ENCODE measurements around the gene TPBGL.
A peak's percentile ranks its signal among the peaks of the same experiment; 100 is the strongest.

TPBGL gene

DNA sequence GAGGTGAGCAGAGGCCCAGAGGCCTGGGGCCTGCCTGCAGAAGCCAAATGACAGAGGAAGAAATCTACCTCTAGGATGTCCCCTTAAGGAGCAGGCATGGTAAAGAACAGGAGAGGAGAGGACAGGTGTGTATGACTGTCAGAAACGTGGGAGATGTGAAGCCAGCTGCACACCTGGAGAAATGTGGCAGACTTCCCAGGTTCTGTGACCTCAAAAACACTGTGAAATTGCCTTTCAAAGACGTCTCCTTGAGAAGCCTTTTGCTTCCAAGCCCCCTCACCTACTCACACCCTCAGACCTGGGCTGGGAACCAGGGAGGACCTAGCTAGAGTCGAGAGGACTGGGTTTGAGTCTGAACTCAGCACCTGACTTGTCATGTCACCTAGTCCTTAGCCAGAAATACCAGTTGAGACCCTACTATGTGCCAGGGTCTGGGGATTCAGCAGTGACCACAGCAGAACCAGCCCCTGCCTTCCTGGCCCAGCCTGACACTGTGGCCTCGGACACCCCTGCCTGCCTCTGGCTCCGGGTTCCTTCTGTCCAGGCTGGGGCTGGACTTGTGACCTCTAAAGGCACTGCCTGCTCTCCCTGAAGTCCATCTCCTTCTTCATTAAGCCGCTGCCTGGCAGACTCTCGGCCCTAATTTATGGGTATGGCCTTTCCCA, 5.6 kb downstream of the TPBGL start:
- no peak for DNase-seq (ENCODE audit: low spot score)

DNA sequence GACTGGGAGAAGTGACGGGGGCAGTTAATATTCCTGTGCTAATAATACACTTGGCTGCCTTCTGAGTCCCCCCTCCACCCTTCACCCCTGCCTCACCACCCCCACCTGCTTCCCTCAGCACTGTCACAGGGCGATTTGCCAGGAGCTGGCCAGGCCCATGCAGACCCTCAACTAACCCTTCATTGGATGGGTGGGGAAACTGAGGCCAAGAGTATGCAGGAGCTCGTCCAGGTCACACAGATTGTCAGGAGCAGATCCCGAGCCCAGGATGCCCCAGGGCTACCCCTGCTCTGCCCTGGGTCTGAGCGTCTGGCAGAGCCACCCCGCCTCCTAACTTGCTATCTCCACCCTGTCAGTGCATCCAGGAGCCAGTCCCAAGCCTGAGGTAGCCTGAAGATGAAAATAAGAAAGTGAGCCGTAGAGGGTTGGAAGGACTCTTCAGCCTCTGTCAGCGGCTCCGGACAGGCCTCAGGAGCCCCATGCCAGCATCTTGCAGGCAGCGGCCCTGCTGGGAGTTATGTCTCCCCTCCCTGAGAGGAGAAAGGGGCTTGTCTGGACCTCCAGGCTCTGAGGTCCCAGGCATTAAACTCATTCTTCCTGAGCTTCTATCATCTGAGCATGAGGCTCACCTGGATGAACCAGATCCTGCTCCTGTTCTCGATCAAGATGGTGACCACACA, 6.2 kb downstream of the TPBGL start:
- no peak for DNase-seq (ENCODE audit: low spot score)

DNA sequence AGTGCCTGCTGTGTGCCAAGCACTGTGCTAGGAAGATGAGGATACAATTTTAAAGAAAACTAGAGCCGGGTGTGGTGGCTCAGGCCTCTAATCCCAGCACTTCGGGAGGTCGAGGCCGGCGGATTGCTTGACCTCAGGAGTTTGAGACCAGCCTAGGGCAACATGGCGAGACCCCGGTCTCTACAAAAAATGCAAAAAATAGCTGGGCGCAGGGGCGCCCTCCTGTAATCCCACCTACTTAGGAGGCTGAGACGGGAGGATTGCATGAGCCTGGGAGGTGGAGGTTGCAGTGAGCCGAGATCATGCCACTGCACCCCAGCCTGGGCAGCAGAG, 8.3 kb downstream of the TPBGL start:
- no peak for DNase-seq (ENCODE audit: low spot score)

DNA sequence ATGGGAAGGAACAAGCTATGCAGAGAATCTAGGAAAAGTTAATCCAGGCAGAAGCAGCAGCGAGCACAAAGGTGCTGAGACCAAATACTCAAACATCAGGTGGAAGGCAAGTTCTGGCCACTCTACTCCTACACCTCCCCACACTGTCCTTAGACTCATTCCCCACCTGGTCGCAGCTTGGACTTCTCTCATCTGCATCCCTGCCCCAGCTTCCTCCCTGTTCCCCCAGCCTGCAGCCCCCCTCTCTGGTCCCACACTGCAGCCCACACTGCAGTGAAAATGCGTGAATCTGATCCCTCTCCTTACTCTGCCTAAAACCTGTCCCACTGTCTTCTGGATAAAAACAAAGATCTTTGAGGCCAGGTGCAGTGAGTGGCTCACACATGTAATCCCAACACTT, 9.1 kb downstream of the TPBGL start:
- no peak for DNase-seq (ENCODE audit: low spot score)

DNA sequence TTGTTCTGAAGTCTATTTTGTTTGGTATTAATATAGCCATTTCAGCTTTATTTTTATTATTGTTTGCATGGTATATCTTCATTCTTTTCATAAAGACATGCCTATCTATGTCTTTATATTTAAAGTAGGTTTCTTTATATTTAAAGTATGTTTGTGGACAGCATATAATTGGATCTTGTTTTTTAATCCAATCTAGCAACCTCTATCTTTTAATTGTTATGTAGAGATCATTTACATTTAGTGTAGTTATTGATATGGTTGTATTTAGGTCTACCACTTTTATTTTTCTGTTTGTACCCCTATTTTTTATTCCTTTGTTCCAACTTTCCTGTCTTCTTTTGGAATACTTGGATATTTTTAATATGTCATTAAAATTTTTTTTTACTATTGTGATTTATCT, 13.8 kb downstream of the TPBGL start:
- no peak for DNase-seq (ENCODE audit: low spot score)

DNA sequence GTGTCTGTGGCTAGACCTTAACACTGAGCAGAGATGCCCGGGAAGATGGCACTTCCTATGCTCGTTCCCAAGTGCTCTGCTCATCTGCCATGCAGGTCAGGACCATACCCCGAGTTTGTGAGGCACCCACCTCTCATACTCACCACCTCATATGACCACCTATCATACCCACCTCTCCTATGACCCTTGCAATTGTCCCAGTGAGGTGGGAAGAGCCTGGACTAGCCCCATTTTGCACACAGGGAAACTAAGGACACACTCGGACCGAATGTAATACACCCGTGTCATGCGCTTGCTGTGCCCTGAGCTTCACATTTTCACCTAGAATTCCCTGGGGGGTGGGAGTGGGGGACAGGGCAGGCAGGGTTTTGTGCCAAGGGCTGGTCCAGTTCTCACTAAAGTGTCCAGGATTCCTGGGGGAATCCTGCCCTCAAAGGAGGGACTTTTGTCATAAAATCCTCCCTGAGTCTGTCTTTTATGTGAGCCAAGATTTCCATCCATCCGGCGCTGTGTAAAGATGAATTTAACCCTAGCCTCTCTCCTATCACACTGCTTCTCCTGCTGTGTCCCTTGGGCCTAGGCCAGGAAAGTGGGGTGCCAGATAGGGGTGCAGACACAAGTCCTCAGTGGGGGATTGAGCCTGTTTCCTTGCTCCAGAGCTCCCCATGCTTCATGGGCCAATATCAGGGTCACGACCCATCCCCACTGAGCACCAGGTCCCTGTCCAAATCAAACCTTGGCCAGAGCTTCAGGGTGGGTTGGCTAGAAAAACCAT, 20.0 kb downstream of the TPBGL start:
- no peak for DNase-seq (ENCODE audit: low spot score)

DNA sequence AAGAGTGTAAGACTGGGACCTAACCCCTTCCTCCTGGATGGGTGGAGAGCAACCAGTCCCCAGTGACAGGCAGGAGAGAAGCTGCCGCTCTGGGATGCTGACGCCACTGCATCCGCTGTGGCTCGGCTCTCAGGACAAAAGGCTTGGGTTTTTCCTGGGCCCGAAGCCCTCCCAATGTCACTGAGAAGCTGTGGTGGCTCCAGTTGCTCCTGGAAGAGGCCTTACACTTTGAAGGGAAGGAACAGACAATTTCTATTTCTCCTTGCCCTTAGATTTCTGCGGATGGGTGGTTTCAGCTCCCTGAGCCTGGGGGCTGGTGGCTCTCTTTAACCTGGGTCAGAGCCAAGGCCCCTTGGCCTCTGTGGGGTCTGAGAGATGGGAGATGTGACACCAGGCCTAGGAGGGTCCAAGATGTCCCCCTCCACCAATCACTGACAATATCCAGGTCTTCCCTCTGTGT, 21.4 kb downstream of the TPBGL start:
- DNase-seq (ENCODE audit: low spot score), result no peak

DNA sequence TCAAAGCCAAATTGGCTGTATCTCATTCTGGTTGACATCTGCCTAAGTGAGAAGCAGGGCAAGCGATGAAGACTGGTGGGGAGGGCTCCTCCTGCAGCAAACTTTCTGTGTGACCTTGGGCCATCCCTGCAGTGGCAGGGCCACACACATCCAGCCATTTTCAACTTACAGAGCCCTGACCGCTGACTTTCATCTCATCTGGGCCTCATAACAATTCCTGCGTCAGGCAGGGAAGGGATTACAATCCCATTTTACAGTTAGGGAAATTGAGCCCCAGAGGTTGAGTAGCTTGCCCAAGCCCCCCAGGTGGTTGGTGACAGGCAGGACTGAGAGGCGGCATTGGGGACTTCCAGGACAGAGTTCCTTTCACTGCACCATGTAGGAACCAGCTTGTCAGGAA, 21.9 kb downstream of the TPBGL start:
- DNase-seq (ENCODE audit: low spot score), result no peak

DNA sequence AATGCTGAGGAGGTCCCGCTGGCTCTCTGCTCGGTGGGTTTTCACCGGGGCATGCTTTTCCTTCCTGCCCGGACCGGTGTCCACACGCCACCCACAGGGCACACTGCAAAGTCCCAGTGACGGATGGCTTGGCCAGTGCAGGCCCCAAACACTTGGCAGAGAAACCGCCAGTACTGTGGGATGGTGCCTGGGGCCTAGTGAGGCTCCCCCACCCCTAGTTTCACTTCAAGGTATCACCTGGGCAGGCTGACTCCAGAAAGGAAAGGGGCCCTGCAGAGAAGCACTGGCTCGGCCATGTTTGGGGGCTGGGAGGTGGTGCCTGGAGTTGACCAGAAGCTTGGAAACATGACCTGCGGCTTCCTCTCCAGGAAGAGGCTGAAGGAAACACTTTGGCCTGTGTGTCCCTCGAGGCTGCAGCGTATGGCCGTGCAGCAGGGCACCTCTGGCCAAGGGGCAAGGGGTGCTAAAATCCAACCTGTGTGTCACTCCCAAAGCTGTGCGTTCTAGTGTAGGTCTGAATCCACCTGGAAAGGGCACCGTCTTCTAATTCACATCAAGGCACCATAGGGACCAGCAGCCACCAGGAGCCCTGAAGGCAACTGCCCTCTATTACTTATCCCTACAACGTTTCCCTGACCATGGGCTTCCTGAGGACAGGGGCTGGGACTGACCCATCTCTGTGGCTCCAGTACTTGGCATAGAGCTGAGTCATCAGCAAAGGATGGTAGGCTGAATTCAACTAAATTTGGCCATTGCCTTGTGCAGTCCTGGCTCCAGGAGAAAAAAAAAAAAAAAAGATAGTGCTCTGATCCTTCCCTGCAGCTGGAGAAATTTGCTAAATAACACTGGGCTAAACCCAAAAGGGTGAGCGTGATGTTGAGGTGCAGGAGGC, 22.6 kb downstream of the TPBGL start:
- DNase-seq (ENCODE audit: low spot score), result no peak

DNA sequence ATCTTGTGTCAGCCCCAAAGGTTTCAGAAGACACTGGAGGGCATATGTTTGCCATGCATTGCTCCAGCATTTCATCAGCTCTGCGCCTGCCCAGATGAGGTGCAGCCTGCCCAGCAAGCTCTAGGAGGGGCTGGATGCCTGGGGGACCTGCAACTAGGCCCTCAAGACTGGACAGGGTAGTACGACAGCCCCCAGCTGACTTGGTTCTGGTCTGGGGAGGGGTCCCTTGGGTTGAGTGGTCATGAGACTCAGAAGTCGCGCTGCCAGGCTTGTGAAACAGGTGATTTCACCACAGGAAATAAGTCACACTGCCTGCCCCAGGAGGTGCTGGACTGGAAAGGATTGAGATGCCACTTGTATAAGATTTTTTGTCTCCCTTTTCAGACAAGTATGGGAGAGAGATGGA, 23.4 kb downstream of the TPBGL start:
- DNase-seq (ENCODE audit: low spot score), result peak; percentile 16

DNA sequence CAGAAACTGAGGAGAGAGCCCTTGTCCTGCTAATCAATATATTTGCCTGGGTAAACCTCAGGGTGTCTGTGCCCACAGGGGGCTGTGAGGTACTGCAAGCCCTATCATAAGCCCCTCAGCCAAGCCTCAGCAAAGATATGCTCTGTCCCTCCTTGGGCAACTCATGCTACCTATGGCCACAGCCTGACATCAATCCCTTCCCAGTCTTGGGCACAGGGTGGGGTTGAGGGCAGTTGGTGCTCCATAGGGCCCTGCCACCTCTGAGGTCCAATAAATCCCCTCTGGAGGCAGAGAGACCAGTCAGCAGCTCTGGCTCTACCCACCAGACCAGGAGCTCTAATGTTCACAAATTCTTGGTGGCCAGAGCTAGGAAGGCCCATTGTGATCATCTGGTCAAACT, 23.8 kb downstream of the TPBGL start:
- no peak for DNase-seq (ENCODE audit: low spot score)

DNA sequence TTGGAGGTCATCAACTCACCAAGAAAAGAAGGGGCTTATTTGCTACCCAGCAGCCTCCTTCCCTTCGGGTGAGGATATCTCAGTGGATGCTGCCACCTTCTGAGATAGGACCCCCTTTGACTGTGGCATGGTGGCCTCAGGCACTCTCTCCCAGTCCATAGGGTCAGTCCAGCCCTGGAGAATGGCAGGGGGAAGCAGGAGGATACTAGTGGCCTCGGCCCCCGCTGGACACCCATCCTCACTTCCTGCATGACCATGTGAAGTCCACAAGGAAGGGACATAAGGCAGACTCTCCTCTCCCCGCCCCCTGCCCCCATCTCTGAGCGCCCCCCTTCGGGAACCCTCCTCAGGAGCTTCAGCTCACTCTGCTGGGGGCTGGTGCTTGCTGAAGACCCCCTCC, 24.4 kb downstream of the TPBGL start:
- DNase-seq (ENCODE audit: low spot score), result no peak

DNA sequence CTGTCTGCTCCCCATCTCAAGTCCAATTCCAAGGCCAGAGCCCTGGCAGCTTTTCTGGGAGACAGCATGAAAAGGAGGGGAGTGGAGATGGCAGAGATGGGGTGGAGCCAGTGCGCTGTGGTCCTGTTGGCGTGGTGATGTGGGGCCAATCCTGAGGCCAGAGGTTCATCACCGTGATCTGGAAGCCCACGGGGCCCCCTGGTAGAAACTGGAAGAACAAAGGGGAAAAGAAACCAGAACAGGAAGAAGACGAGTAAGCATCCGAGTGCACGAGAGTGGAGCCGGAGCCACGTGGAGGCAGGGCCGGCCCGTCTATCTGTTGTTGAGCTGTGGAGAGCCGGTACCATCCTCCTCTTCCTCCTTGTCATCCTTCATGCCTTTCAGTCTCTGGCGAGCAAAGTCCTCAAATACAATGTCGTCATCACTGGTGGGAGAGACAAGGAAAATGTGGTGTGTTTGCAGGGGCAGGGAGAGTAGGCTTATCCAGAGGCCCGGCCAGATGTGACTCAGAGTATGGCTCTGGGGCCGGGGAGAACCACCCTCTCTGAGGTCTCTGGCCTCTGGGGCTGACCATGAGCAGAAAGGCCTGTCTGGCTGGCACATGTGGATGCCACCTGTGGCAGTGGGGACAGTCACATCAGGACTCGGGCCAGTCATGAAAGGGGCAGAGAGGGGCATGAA, 25.4 kb downstream of the TPBGL start:
- no peak for DNase-seq (ENCODE audit: low spot score)

DNA sequence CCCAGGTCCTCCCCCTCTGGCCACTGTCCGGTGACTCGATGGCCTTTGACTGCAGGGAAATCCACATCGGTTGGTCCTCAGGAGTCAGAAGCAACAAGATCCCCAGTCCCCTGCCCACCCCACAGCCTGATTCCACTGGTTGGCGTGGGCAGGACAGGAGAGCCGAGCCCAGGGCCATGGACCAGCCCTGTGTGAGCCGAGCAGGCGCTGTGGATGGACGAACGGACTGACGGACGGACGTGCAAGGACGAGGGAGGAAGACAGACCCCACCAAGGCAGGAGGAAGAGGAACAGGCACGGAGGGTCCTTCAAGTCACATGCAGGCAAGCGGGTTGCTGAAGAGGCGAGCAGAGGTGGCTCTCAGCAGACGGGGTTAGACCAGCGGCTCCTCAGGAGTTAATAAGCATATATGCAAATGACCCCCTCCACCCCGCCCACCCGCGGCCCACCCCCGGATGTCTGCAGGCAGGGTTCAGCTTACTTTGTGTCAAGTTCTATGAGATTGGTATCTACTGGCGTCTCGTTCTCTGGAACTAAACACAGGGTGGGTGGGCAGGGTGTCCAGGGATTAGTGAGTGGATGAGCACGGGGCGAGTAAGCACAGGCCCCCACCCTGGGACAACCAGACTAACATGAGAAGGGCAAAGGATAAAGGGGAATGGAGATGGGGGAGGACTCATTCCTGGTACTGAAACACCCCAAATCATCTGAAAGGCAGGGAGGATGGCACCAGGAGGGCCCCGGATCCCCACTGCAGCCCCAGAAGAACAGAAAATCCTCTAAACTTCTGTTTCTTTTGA, 26.8 kb downstream of the TPBGL start:
- DNase-seq (ENCODE audit: low spot score), result no peak

DNA sequence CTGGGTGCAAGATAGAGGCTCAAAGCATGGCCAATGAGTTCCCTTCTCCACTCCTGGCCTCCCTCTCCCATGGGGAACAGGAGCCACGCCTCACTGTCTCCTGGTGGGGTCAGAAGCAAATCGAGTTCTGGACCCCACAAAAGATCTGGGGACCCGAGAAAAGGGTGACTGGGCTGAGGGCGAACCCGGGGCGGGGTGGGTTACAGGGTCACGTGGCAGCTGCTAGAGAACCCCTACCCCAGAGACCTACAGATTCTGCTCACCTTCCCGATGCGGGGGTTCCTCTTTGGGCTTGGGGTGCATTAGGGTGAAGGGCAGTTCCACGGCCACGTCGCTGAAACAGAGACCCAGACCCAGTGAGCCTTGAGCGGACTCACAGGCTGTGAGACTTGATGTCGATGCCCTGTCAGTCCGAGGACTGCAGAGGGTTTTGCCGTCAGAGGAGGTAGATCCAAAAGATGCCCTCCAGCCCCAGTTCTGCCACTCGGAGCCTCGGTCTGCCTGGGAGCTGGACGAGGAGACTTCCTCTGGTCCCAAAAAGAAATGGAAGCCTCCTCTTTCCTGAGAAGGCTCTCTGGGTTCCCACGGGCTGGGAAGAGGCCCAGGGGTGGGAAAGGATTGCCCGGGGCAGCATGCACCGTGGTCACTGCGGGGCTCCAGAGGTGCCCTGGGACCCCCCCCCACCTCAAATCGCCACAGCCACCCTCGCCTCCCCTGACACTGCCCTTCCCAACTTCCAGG, 28.2 kb downstream of the TPBGL start:
- no peak for DNase-seq (ENCODE audit: low spot score)

DNA sequence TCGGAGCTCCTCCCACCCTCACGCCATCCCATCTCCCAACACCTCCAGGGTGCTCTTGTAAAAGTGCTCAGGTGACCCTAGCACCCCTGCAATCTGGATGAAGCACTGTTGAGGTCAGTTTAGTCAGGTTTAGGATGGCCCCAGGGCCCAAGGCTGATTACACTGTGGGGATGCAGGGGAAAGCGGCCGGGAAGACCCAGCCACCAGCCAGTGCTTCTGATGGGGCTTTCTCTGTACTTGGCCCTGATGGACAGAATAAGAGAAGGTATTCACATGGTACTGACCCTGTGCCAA, 28.7 kb downstream of the TPBGL start:
- no peak for DNase-seq (ENCODE audit: low spot score)

DNA sequence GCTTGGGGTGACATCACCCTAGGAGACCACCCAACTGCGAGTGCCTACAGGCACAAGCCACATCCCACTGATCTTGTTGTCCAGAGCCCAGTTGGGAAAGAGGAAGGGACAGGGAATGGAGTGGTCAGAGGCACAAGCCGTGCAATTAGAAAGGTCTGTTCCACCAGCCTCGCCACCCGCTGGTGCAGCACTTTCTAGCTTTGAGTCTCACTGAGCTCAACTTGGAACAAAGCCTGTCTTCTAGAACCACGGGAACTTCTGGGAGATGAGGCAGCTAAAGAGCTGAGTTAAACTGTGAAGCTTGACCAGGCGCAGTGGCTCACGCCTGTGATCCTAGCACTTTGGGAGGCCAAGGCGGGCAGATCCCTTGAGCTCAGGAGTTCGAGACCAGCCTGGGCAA, 29.3 kb downstream of the TPBGL start:
- DNase-seq (ENCODE audit: low spot score), result no peak

DNA sequence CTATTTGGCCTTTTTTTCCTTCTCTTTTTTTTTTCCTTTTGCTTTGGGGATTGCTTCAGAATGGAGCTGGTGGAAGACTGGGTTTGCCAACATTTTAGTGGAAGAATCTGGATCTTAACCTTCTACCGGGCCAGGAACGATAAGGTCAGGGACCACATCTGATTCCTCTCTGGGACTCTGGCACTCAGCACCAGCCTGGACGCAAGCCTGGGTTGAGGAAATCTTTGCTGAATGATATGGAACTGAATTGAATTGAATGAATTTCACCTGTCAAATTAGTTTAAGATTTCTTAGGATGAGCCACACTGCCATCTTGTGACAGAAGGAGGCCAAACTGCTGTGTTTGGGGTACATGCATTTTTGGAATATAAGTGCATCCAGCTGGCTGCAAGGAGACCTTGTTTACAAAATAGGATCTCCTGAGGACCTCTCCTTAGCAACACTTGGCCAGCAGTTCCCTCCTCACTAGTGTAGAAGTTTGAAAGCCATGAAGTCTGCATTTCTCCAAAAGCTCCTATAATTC, 30.4 kb downstream of the TPBGL start:
- DNase-seq (ENCODE audit: low spot score), result peak; percentile 40

DNA sequence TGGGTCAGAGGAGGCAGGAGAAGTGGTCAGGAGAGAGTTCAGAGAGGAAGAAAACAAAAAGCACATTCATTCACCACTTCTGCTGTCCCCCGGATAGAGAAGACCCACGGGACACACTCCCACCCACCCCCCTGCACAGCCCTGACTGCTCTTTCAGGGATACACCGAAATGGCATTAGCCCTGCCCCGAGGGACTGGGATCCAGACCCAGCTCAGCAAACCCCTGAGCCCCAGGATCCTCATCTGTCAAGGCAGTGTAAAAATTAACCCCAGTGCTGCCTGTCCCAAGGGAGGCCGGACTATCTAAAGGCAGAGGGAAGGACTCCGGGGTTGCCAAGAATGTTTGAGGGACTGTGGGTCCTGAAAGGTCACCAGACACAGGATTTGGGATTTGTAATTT, 31.2 kb downstream of the TPBGL start:
- no peak for DNase-seq (ENCODE audit: low spot score)

DNA sequence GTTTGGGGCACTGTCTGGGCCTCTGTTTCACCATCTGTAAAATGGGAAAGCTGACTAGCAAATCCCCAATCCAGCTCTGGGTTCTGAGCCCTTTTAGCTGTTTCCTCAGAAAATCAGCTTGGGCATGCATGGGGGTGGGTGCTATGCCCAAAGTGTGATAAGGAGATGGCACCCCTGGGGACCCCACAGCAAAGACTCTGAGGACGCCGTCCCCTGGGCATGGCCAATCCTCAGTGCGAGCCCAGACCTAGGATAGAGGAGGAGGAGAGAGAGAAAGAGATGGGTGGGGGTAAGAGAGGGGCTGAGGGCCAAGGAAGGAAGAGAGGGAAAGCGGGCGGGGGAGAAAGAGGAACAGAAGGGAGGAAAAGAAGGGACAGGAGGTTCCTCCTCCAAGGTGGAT, 31.8 kb downstream of the TPBGL start:
- no peak for DNase-seq (ENCODE audit: low spot score)
